ENCODE measurements around the gene CACTIN.

The CACTIN gene

DNA sequence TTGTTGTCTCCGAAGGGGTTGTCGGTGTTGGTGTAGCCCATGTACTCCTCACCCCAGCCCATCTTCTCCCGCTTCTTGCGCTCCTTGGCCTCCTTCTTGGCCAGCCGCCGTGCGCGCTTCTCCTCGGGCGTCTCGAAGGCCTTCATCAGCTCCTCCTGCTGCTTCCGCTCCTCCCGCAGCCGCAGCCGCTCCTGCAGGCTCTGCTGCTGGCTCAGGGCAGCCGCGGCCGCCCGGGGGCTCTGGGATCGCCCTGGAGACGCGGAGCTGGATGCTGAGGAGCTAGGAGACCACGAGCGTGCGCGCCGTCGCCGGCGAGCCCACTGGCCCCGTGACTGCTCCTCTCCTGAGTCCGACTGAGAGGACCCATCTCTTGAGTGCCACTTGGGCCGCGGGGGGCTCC is 2.9 kb downstream of the CACTIN start:
- DNase-seq: no peak

DNA sequence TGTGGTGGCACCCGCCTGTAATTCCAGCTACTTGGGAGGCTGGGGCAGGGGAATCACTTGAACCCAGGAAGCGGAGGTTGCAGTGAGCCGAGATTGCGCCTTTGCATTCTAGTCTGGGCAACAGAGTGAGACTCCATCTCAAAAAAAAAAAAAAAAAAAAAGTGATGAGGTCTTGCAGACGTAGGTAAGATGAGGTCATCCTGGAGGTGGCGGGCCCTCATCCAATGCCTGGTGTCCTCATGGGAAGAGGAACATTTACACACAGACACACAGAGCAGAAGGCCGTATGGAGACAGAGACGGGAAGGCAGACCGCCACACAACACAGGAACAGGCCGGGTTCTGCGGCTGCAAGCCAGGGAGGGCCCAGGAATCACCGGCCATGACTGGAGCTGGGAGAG is 4.4 kb downstream of the CACTIN start:
- DNase-seq: no peak

DNA sequence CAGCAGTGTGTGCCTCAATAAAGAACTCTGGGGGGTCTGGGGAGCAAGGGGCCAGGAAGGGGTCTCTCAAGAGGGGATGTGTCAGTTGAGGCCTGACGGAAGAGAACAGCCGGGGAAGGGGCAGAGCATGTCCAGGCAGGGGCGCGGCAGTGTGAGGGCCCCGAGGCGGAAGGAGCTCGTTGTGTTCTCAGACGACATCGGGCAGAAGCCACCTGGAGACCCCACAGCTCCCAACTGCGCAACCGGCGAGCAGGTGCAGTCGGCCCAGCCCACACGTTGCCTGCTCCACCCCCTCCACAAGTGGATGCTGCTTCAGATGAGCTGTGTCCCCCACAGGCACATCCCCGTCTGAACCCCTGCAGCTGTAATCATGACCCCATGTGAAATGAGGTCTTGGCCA is 4.9 kb downstream of the CACTIN start:
- DNase-seq: no peak

DNA sequence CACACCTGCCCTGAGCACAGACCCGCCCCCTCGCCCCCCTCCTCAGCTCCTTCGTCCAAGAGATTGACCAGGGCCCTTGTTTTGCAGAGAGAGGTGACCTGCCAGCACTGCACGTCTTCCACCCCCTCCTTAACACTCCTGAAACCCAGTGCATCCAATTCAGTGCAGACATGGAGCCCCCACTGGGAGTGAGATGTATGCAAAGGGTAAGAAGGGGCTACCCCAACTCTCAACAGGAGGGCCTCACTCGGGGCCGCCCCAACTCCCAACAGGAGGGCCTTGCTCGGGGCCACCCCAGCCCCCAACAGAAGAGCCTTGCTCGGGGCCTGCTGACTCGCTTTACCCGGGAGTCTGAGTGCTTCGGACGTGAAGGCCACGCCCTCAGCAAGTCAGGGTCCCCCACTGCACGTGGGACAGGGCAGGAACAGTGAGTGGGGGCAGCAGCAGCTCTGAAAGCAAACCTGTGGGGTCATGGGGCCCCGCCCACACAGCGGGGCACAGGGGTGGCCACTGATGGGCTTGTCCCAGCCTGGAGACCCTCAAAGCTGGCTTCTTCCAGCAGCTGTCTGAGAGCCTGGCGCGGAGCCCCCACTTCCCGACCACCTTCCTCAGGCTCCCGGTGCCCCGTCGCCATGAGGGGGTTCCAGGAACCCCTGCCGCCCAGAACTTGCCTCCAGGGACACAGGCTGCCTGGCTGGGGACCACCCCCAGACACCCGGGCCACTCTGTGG is 5.6 kb downstream of the CACTIN start:
- DNase-seq: no peak

DNA sequence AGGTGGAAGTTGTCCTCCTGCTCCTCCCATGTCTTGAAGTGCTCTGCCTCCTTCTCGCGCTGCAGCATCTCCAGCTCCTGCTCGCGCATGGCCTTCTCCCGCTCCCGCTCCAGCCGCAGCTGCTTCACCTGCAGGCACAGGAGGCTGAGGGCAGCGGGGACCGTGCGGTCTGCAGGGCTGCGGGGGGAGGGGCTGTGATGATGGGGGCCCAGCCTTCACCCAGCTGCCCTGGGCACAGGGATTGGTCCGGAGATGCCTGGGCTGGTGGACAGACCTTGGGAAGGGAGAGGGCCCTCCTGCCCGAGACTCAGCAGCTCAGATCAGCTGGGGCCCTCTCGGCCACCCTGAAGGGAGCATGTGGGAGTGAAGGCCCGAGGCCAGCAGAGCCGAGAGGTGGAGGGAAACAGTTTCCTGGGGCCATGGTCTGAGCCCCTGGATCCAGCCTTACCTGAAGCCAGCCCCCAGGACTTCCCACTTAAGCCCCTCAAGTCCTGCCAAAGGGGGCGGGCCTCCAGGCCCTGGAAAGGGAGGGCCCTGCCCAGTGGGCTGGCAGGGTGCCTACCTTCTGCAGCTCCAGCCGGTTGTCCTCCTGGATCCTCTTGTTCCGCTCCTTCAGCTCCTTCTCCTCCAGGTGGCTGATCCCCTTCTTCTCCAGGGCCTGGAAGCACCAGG is 6.3 kb downstream of the CACTIN start:
- DNase-seq: no peak

DNA sequence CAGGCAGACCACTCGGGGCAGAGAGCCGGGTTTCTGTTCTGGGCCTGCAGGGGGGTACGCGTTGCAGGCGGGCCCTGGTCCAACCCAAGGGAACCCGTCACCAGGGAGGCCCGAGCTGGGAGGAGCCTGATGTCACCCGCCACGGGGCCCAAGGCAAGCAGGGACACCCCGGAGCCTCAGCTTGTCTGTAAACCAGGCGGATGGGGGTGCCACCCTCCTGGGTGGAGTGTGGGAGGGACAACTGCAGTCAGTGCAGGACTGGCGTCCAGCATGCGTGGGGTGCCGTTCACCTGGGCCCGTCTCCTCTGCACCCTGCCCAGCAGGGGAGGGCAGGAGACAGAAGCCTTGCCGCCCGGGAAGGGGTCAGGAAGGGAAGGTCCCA is 7.0 kb downstream of the CACTIN start:
- DNase-seq: no peak

DNA sequence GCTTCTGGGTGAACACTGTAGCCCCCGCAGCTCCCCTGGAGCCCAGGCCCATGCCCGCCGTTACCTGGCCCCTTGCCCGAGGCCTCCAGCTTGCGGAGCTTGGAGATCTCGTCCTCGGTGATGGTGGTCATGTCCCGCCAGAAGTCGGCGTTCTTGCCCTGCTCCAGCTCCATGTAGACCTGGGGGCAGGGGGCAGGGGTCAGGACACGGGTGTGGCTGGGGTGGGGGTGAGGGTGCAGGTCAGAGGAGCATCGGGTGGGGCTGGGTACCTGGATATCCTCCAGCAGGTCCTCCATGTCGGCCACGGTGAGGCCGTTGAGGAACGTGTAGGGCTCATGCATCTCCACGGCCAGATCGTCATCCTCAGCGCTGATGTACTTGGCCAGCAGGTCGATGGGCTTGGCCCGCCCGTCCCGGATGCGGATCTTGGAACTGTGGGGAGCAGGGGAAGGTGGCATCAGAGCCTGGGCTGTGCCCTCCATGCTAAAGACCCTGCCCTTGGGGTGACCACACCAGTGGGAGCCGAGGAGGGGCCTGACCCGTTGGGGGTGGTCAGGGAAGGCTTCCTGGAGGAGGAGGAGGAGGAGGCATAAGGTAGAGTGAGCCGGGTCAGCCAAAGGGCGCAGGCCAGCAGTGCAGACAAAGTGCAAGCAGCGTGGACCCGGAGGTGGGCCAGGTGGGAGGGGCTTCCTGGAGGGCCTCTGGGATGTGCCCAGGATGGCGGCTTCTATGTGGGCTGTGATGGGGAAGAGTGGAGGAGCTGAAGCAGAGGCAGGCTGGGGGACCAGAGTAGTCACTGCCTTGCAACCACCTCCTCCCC is 7.6 kb downstream of the CACTIN start:
- DNase-seq: no peak

DNA sequence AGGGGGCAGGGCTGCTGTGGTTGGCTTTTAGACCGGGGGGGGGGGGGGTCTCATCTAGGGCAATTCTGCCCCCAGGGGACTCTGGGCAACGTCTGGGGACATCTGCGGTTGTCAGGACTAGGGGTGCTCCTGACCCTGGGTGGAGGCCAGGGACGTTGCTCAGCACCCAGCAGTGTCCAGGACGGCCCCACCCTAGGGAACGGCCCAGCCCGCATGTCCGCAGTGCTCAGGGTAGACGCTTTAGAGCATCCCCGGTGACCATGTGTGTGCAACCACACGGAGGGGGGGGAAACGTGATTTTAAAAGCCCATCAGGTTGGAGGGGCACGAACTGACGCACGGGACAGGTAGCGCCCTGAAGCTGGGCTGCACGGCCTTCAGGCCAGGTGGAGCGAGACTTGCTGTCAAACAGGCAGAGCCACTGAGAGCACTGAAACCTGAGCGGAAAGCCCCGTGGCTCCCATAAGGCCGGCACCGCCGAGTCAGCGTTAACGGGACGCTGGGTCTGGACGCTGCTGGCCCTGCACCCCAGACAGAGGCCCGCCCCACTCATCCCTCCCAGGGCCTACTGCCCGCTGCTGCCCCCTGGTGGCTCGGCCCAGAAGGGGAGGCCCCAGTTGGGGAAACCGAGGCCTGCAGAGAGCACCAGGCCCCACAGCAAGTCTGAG is 8.3 kb downstream of the CACTIN start:
- peak; percentile 77 to 78 for DNase-seq

DNA sequence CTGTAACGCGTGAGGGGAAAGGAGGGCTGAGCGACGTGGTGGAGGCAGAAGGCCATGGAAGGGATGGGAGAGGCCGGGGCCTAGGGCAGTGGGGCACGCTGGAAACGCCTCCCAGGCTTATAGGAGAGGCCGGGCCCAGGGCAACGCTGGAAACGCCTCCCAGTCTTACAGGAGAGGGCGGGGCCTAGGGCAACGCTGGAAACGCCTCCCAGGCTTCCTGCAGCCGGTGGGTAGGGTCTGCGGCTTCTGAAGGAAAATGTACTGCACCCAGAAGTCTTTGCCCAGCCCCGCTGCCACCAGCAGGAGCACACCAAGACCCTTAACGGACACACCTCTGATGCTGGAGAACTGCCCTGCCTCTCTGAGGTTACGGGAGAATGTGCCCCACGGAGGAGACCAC is 9.1 kb downstream of the CACTIN start:
- DNase-seq: peak in 1 of 2 experiments; percentile 43

DNA sequence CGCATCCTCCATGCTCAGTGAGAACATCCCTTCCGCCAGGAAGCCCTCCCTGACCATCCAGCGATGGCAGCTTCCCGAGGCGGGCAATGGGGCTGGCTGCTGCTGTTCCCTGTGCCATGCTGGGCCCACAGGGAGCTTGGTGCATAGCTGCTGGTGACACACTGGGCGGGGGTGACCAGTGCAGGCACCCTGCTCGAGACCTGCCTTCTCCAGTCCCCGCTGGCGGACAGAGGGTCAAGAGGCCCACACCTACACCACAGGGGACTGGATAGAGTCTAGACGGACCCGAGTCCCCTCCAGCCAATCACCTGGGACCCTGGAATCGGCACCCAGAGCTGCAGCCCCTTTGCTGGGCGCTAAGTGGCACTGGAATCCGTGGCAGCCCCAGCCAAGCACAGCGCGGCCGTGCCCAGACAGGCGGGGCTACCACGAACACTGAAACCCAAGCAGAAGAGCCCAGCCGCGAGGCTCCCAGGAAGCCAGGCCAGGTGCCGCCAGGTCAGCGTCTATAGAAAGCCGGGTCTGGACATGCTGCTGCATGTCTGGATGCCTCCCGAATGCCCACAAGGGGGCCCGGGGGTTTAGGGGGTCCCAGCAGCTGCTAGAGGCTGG is 11.0 kb downstream of the CACTIN start:
- DNase-seq: no peak

DNA sequence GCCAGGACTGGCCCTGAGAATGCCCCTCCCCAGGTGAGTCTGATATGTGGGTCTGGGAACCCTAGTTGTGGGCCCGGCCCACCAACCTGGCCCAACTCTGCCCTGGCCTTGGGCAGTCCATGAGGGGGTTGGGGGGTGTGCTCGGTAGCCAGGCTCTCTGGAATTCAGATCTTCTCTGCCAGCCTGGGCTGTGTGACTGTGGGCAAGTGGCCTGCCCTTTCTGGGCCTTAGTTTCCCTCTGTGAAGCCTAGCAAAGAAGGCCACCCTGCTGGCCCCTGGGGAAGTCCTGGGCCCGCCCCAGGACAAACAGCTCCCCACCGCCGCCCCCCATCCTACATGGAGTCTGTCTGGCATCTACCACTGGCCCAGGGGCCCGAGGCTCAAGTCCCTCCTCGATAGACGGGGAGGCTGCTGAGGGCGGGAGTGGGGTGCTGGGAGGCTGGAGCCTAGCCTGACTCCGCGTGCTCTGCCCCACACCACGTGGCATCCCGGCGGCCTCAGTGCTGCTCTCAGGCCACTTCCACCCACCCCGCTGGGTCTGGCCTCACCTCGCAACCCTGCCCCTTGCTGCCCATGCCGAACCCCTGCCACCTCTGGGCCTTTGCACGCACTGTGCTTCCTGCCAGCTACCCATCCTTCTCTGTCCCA is 11.6 kb downstream of the CACTIN start:
- no peak for DNase-seq

DNA sequence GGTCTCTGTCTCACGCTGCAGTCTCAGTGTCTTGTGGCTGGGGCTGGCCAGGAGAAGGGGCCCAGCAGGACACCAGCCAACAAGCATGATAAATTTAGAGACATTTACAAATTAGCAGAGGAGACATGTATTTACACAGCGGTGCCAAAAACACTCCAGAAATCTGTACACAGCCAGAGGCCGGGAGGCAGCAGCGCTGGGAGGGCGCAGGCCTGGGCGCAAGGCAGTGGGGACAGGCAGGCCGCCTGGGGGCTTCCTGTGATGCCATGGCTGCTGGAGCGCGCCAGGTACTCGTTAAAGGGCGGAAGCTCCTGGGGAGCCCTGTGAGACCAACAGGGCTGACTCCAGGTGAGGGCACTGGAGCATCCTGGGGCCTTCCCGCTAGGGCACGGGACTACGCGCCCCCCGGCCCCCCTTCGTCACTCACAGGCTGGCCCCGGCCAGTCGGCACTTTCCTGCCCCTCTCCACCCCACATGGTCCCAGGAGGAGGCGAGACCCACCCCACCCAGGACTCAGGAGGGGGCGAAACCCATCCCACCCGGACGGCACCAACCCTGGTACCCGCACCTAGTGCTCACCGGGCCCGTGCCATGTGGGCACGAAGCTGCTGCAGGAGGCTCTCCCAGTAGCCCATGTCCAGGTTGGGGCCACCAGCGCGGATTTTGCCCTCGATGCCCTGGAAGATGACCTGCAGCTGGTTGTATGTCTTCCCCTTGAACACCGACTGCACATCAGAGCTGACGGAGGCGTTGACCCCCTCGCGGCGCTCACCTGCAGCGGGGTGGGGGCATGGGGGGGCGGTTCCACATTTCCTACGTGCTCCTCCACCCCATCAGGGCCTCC is 12.6 kb downstream of the CACTIN start:
- DNase-seq: no peak

DNA sequence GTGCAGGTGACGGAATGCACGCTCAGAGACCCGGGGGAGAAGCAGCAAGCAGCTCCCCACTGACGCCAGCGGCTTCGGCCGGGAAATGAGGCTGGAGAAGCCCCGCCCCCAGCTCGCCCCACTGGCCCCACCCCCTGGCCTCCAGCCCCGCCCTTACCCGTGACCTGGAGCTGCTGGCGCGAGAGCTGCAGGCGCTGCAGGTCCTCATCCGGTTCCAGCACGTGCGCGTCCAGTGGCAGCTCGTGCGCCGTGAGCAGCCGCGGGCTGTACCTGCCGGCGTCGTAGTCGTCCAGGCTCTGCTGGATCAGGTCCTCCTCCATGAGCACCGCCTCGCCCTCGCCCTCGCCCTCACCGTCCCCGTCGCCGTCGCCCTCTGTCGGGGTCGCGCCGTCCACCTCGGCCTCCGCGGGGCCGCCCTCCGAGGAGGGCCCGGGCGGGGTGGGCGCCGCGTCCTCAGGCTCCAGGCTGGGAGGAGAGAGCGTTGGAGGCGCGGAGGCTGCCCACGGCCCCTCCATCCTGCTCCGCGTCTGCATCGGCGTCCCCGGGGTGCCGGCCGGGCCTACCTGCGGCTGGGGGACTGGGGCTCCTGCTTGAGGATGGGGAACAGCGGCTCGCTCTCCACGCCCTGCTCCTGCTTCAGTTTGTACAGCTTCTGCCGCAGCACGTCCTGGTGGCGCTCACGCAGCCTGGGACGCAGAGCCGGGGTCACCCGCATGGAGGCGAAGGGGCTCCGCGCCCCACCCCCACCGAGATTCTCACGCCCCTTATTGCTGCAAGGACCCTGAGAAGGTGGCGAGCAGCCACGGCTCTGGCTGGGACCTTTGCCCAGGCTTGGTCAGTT is 13.5 kb downstream of the CACTIN start:
- no peak for DNase-seq

DNA sequence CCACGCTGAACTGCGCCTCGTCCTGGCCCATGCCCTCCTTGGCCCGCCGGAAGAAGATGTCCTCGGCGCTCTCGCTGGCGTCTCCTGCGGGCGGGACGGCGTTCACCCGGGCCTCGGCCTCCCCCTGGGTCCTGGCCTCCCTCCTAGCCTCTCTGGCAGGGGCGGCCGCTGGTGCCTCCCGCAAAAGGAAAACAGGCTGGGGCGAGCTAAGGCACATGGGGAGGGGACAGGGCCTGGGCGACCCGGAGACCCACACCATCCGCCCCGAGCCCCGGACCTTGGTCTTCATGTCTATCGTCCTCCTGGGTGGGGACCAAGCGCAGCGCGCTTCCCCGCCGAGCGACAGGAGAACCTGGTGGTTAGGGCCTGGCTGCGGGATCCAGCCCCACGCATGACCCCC is 14.3 kb downstream of the CACTIN start:
- DNase-seq: no peak

DNA sequence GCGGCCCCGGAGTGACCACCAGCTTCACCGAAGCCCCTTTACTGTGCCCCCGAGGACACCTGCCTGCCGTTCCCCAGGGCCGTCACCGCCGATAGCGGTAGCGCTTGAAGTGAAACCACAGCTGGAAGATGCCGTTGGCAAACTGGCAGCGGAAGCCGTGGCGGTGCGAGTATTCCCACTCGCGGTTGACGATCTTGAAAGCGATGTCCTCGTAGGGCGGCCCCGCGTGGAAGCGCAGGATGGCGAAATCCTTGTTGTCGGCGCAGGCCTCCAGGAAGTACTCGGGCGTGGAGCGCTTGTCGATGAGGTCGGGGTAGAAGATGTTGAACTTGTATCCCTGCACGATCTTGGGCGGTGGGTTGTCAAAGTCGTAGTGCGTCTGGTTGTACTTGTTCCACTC is 14.7 kb downstream of the CACTIN start:
- no peak for DNase-seq

DNA sequence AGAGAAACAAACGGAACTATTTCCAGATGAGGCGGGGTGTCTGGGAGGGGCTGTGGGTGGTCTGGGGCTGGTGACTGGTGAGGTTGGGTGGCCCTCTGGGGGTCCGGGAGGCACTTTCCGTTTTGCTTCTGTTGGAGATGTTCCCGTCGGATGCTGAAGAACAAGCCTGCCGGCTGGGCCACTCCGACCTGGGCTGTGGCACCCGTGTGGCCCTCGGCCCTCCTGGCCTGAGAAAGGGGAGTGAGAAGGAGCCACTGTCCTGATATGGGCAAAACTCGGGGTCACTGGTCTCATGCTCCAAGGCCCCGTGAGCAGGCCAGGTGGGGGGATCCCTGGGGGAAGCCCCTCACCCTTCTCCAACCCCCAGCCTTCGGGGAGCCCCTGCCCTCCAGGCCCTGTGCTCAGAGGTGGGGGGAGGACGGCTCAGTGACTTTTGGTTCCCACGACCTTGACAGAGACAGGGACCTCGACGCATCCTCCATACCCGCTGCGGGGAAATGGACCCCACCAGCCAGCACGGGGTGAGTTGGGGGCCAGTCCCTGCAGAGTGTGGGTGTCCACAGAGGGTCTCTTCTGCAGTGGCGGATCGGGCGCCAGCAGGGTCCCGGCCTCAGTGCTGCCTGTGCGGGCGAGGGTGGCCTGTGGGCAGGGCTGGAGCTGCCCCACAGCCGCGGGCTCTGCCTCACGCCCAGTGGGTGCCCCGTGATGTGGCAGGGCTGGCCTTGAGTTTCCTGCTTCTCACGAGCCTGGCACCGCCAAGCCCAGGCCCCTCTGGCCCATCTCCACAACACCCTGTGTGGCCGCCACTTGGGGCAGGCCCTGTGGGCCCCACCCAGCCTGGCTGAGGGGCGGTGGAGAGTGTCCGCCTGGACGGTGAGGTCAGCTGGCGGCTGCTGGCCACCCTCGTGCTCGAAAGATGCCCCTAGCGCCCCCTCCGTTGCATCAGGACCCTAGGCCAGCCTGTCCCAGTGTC is 15.6 kb downstream of the CACTIN start:
- no peak for DNase-seq

DNA sequence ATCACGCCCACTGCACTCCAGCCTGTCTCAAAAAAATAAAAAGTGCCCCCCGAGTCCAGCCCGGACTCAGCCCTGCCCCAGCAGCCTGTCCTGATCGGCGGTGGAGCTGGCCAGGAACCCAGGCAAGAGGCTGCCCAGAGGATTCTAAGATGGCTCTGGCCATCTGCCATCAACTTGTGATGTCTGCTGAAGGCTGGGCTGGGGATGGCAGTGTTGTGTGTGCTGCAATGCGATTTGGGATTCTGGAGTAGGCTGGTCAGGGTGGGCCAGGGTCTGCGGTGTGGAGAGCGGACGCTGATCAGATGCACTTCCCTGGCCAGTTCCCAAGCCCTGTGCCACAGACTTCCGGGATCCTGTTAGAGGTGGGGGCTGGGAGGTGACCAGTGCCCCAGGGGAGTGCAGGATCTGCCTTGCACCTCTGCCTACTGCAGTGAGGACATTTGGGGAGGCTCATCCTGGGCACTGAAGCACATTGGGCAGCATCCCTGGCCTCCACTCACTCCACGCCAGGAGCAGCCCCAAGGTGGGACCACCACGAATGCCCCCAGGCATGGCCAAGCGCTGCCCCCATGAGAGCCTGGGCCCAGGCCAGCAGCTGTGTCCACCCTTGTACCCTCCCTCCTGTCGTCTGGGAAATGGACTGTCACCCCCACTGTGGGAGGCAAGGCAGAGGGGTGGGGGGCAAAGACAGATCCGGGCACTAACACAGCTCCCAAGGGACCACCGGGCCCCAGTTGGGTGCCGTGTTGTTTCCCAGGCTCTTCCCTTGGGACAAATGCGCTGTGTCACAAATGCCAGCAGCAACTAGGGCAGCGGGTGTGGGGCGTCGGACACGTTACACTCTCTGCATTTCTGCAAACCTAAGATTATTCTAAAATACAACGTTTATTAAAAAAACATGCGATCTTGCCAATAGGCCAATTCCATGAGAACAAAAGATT is 16.5 kb downstream of the CACTIN start:
- no peak for DNase-seq

DNA sequence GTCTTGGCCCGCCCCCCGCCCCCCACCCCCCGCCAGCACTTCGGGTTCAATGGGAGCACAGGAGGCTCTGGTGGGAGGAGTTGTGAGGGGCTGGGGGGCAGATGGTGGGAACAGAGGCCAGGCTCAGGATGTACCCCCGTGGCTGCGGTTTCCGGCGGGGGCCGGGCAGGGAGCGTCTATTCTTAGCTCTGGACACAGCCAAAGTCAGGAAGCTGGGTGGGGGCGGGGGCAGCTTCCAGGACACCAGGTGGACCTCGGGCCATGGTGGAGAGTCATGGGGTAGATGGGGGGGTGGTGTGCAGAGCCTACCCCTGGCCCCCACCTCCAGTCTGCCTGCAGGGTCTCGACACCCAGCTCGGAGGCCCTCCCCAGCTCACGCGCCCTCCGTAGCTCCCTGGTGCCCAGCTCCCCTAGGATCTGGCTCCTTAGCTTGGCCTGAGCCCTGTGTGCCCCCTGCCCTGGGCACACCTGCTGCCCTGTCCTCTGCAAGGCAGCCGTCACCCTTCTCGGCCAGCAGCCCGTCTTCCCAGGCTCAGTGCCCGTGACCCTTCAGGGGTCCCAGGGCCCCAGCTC is 17.8 kb downstream of the CACTIN start:
- DNase-seq: no peak
